ENCODE results near the gene CSF2.

DNA sequence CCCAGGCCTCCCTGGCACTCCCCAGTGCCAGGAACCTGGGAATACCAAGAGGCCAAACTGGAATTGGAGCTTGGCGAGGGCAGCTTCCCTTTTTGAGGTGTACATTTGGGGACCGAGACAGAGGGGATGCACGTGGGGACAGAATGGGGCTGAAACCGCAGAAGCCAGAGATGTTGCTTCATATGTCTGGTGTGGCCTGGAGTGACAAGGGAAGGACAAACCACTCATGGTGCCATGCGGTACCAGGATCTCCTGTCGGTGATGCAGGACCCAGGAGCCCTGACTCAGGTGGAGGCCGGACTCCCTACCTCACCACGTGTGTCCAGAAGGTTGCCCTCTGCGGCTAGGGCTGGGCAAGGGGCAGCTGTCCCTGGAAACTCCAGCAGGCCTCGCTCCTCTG lies 4.0 kb upstream of the CSF2 start:
- TF ChIP-seq, protein P1, sequence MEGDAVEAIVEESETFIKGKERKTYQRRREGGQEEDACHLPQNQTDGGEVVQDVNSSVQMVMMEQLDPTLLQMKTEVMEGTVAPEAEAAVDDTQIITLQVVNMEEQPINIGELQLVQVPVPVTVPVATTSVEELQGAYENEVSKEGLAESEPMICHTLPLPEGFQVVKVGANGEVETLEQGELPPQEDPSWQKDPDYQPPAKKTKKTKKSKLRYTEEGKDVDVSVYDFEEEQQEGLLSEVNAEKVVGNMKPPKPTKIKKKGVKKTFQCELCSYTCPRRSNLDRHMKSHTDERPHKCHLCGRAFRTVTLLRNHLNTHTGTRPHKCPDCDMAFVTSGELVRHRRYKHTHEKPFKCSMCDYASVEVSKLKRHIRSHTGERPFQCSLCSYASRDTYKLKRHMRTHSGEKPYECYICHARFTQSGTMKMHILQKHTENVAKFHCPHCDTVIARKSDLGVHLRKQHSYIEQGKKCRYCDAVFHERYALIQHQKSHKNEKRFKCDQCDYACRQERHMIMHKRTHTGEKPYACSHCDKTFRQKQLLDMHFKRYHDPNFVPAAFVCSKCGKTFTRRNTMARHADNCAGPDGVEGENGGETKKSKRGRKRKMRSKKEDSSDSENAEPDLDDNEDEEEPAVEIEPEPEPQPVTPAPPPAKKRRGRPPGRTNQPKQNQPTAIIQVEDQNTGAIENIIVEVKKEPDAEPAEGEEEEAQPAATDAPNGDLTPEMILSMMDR (IDR thresholded peaks at IDR 0.05; ENCODE audit: poor library complexity): no peak
- TF ChIP-seq EZH2 (IDR thresholded peaks at IDR 0.05; ENCODE audit: borderline replicate concordance): no peak

All from hepatocyte (in vitro differentiated cells).